ENCODE results near the gene NPFFR2.
"Not testable (repeated sequence)": the region's sequence is repeated elsewhere in the genome, so short reads cannot be mapped to it uniquely, and the experiment has no call there.

The NPFFR2 gene

GRCh38 chr4:72112514-72113156, 80.8 kb downstream of the NPFFR2 start:
- peak; percentile 7 for DNase-seq

GRCh38 chr4:72118017-72118416, 86.2 kb downstream of the NPFFR2 start:
- no peak for DNase-seq

GRCh38 chr4:72119946-72120345, 88.1 kb downstream of the NPFFR2 start:
- no peak for DNase-seq

- DNase-seq = no peak
Observed at GRCh38 chr4:72128741-72129140, 96.9 kb downstream of the NPFFR2 start.

GRCh38 chr4:72136429-72136828, 104.6 kb downstream of the NPFFR2 start:
- no peak for DNase-seq

GRCh38 chr4:72139997-72140396, 108.2 kb downstream of the NPFFR2 start:
- DNase-seq = not testable (repeated sequence)

GRCh38 chr4:72144241-72144640, 112.4 kb downstream of the NPFFR2 start:
- no peak for DNase-seq

- no peak for DNase-seq
Observed at GRCh38 chr4:72152731-72153130, 120.9 kb downstream of the NPFFR2 start.

GRCh38 chr4:72153634-72154033, 121.8 kb downstream of the NPFFR2 start:
- DNase-seq = not testable (repeated sequence)

- DNase-seq = not testable (repeated sequence)
Observed at GRCh38 chr4:72169285-72169684, 137.5 kb downstream of the NPFFR2 start.

- no peak for DNase-seq
Observed at GRCh38 chr4:72169861-72170260, 138.1 kb downstream of the NPFFR2 start.

- DNase-seq = no peak
Observed at GRCh38 chr4:72171761-72172160, 140.0 kb downstream of the NPFFR2 start.

GRCh38 chr4:72179342-72179741, 147.5 kb downstream of the NPFFR2 start:
- no peak for DNase-seq

- DNase-seq = no peak
Observed at GRCh38 chr4:72186714-72187113, 154.9 kb downstream of the NPFFR2 start.

GRCh38 chr4:72194046-72194445, 162.2 kb downstream of the NPFFR2 start:
- DNase-seq = no peak

GRCh38 chr4:72194453-72194852, 162.7 kb downstream of the NPFFR2 start:
- no peak for DNase-seq

Measured in T1000 (cell line).